Loucy (cell line): ENCODE results near the gene OTUB2.

Experiments used
- EZH2phosphoT487 ChIP-seq: fragments of 200-600 bp; IDR thresholded peaks from 2 replicates; pipeline ENCODE4 v1.6.1; 2018; ENCODE audit warnings: antibody characterized with exemption, mild to moderate bottlenecking, moderate library complexity, borderline replicate concordance
- TF ChIP-seq, protein P1 (sequence below): fragments of 200-600 bp; sonication (generic); conservative IDR thresholded peaks from 2 replicates; pipeline ENCODE4 v1.5.1; 2014; ENCODE audit warnings: mild to moderate bottlenecking, antibody characterized with exemption, low read length

DNA sequence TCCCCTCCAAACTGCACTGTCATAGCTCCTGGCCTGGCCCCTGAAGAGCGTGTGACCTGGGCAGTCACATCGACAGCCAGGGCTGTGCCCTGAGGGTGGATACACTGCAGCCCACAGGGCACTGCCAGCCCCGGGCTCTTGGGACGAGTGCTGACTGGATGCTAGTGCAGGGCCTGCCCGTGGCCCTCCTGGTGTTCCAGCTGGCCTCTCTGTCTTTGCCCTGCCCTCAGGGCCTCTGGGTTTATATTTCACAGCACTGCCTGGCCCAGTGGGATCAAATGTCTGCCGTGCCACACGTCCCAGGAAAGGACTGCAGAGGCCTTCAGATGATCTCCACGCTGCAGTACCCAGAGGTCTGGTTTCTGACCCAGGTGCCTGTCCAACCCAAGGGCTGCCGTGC, 39.2 kb upstream of the OTUB2 start:
- TF ChIP-seq, protein P1, sequence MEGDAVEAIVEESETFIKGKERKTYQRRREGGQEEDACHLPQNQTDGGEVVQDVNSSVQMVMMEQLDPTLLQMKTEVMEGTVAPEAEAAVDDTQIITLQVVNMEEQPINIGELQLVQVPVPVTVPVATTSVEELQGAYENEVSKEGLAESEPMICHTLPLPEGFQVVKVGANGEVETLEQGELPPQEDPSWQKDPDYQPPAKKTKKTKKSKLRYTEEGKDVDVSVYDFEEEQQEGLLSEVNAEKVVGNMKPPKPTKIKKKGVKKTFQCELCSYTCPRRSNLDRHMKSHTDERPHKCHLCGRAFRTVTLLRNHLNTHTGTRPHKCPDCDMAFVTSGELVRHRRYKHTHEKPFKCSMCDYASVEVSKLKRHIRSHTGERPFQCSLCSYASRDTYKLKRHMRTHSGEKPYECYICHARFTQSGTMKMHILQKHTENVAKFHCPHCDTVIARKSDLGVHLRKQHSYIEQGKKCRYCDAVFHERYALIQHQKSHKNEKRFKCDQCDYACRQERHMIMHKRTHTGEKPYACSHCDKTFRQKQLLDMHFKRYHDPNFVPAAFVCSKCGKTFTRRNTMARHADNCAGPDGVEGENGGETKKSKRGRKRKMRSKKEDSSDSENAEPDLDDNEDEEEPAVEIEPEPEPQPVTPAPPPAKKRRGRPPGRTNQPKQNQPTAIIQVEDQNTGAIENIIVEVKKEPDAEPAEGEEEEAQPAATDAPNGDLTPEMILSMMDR: no peak
- TF ChIP-seq EZH2phosphoT487: no peak
